ENCODE results near the gene RPS6KL1.

Gene RPS6KL1

DNA sequence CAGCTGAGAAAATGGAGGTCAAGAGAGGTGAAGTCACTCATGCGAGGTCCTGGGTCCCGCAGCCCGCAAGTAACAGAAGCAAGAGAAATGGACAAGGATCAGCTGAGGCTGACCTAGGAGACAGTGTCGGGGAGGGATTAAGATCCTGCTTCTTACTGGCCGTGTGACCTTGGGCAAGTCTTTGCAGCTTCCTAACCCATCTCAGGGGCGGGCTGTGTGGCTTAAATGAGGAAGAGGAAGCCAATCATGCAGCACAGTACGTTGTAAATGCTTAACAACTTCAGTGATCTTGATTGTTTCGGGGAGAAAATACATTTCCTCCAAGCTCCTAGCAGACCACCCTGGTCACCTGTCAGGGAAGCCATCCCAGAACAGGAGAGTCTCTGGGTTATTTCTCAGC lies 39.4 kb upstream of the RPS6KL1 start:
- TF ChIP-seq, protein P1, sequence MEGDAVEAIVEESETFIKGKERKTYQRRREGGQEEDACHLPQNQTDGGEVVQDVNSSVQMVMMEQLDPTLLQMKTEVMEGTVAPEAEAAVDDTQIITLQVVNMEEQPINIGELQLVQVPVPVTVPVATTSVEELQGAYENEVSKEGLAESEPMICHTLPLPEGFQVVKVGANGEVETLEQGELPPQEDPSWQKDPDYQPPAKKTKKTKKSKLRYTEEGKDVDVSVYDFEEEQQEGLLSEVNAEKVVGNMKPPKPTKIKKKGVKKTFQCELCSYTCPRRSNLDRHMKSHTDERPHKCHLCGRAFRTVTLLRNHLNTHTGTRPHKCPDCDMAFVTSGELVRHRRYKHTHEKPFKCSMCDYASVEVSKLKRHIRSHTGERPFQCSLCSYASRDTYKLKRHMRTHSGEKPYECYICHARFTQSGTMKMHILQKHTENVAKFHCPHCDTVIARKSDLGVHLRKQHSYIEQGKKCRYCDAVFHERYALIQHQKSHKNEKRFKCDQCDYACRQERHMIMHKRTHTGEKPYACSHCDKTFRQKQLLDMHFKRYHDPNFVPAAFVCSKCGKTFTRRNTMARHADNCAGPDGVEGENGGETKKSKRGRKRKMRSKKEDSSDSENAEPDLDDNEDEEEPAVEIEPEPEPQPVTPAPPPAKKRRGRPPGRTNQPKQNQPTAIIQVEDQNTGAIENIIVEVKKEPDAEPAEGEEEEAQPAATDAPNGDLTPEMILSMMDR (conservative IDR thresholded peaks at IDR 0.05; ENCODE audit: control insufficient read depth, insufficient read depth, low read depth, low read length), result no peak
- H3K4me3 ChIP-seq (ENCODE audit: control insufficient read depth, low read depth, low read length), result no peak overlapping the region

GRCh38 chr14:74962046-74962445 lies 39.0 kb upstream of the RPS6KL1 start:
- no peak for DNase-seq (ENCODE audit: low read depth)
- H3K4me3 ChIP-seq (ENCODE audit: control insufficient read depth, low read depth, low read length), result no peak overlapping the region
- TF ChIP-seq, protein P1 (conservative IDR thresholded peaks at IDR 0.05; ENCODE audit: control insufficient read depth, insufficient read depth, low read depth, low read length), result no peak

More for the DNA sequence above, 39.4 kb upstream of the RPS6KL1 start:
- DNase-seq (ENCODE audit: low read depth), result no peak

DNA sequence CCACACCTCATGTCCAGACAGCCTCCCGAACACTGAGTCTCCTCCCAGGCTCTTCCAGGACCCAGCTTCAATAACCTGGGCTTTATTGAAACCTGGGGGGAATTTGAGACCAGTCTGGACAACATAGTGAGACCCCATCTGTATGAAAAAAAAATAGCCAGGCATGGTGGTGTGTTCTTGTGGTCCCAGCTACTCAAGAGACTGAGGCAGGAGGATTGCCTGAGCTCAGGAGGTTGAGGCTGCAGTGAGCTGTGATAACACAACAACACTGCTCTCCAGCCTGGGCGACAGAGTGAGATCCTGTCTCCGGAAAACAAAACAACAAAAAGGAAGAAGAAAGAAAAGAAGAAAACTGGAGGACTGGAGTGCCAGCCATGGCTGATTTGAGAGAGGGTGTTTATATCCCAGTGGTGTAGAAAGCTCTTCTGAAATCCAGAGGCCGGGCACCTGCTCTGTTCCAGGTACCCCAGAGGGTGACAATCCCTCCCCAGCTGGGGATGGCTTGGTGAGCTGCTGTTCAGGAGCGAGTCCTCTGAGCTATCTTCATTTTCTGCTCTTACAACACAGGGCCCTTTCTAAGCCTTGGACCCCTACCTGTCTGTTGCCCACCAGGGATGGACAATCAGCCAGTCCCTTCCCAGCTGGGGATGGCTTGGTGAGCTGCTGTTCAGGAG lies 38.3 kb upstream of the RPS6KL1 start:
- TF ChIP-seq, protein P1 (conservative IDR thresholded peaks at IDR 0.05; ENCODE audit: control insufficient read depth, insufficient read depth, low read depth, low read length), result no peak
- DNase-seq (ENCODE audit: low read depth), result no peak
- H3K4me3 ChIP-seq (ENCODE audit: control insufficient read depth, low read depth, low read length), result no peak overlapping the region

GRCh38 chr14:74960736-74961135 lies 37.7 kb upstream of the RPS6KL1 start:
- TF ChIP-seq, protein P1 (conservative IDR thresholded peaks at IDR 0.05; ENCODE audit: control insufficient read depth, insufficient read depth, low read depth, low read length), result no peak
- H3K4me3 ChIP-seq (ENCODE audit: control insufficient read depth, low read depth, low read length), result no peak overlapping the region
- no peak for DNase-seq (ENCODE audit: low read depth)

- TF ChIP-seq, protein P1 (conservative IDR thresholded peaks at IDR 0.05; ENCODE audit: control insufficient read depth, insufficient read depth, low read depth, low read length), result no peak
- no peak for DNase-seq (ENCODE audit: low read depth)
Observed at GRCh38 chr14:74959596-74960180, 36.6 kb upstream of the RPS6KL1 start.

GRCh38 chr14:74956280-74957072 lies 33.4 kb upstream of the RPS6KL1 start:
- TF ChIP-seq, protein P1 (conservative IDR thresholded peaks at IDR 0.05; ENCODE audit: control insufficient read depth, insufficient read depth, low read depth, low read length), result no peak
- no peak overlapping the region for H3K4me3 ChIP-seq (ENCODE audit: control insufficient read depth, low read depth, low read length)
- no peak for DNase-seq (ENCODE audit: low read depth)

More at GRCh38 chr14:74959596-74960180, 36.6 kb upstream of the RPS6KL1 start:
- no peak overlapping the region for H3K4me3 ChIP-seq (ENCODE audit: control insufficient read depth, low read depth, low read length)
